CD4-positive, alpha-beta T cell treated with Interleukin-6 at 100 ng/mL for 8 hours (primary cell): Measurements from ENCODE around the gene GPX8.
A peak's percentile ranks its signal among the peaks of the same experiment; 100 is the strongest.

ENCODE experiments used
- DNase-seq: peaks from one replicate; pipeline ENCODE4 v3.0.0-alpha.2; 2020; ENCODE audit warnings: mixed read lengths, low spot score

Gene GPX8, protein sequence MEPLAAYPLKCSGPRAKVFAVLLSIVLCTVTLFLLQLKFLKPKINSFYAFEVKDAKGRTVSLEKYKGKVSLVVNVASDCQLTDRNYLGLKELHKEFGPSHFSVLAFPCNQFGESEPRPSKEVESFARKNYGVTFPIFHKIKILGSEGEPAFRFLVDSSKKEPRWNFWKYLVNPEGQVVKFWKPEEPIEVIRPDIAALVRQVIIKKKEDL

DNA sequence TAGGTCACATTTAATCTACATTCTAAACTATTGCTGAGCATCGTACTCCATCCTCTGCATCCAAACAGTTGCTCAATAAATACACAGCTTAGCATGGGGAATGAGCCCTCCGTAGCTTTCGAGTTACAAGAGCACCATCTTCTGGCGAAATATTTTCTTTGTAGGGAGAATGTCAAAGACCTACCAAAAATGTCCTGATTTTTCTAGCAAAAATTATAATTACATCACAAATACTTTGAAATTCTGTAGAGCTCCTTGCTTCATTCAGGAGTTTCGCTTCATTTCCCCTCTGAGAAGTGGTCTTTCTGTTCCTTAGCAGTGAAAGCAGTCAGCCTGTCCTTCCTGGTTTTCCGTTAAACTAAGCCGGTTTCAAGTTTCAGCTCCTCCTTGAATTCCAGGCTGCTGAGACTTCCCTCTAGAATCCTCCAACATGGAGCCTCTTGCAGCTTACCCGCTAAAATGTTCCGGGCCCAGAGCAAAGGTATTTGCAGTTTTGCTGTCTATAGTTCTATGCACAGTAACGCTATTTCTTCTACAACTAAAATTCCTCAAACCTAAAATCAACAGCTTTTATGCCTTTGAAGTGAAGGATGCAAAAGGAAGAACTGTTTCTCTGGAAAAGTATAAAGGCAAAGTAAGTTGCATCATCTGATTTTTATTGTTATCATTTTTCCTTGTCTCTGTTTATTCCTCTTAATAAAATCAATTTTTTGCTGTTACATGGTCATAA lies at the start of gene GPX8:
GPX8 (plus strand) TSS at position 409 of the 730 bp plus-strand sequence; CDS start at position 431, 22 bp downstream.
- peak; percentile 51 for DNase-seq

DNA sequence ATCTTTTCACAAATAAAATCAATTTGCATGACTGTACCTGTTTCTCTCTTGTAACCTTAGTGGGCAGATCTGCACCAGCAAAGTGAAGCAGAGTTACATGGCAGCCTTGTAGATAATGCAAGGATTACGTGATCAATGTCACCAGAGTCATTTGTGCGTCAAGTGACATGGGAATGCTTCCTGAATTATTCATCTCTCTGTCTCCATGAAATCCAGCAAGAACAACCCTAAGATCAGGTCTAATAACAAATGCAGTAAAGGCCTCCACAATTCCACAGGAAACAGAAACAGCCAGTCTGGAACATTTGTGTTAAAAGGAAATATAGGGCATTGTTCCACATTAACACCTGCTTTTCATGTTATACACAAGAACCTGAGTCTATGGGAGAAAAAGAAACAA lies 49.8 kb upstream of the GPX8 start:
- DNase-seq = no peak

DNA sequence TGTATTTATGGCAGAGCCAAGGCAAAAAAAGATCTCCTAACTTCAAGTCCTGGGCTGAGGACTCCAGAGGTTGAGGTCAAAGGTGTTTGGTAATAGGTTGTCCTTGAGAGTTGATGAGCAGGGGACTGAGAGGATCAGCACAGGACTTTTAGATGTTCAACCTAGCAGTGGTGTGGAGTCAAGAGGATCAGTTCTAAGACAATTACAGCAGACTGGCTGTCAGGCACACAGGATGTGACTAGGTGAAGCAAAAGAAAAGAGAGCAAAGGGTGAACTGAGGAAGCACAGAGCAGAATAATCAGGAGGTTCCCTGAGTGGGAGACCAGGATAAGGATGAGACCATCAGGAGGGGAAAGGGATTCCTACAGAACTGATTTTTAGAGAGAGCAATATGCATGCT lies 46.6 kb upstream of the GPX8 start:
- no peak for DNase-seq

- DNase-seq = no peak
Measured at GRCh38 chr5:55114061-55114460, 45.9 kb upstream of the GPX8 start.

- DNase-seq = no peak
Measured at GRCh38 chr5:55123365-55123764, 36.6 kb upstream of the GPX8 start.

DNA sequence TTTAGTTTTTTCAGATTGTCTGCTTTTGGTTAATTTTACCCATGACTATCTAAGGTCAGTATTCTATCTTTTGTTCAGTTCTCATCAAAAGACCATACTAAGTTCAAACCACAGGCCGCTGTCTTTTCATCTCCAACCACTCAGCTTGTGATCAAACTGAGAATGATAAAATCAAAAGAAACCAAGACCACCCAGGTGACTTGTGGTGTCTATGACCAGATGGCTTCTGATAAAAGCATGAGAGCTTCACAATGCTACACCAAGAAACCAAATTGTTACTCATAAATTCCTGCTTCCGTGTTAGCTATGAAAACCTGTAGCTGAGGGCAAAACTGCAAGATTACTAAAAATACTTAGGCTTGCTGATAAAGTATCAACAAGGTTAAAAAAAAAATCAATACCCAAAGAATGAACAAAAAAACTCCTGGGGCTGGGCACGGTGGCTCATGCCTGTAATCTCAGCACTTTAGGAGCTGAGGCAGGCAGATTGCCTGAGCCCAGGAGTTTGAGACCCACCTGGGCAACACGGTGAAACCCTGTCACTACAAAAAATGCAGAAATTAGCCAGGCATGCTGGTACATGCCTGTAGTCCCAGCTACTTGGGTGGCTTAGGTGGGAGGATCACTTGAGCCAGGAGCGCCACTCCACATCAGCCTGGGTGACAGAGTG lies 25.8 kb upstream of the GPX8 start:
- no peak for DNase-seq

DNA sequence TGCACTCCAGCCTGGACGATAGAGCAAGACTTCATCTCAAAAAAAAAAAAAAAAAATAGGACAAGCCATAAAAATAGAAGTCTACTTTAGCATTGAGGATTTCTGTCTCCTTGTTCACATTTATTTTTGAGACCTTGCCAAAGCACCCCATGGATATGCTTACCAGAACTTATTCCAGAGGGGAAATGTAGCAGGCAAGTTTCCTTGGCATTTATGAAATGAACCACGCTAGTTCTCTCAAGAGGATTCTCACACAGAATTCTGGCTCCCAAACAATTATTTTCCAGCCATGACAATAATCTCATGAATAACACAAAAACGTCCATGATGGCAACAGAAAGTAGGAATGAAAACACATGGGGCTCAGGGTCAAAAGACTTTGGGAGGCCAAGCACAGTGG lies 23.4 kb upstream of the GPX8 start:
- DNase-seq = no peak

GRCh38 chr5:55140908-55141665 lies 18.9 kb upstream of the GPX8 start:
- DNase-seq = no peak

- DNase-seq = peak; percentile 4
Measured at GRCh38 chr5:55141945-55142690, 17.9 kb upstream of the GPX8 start.

DNA sequence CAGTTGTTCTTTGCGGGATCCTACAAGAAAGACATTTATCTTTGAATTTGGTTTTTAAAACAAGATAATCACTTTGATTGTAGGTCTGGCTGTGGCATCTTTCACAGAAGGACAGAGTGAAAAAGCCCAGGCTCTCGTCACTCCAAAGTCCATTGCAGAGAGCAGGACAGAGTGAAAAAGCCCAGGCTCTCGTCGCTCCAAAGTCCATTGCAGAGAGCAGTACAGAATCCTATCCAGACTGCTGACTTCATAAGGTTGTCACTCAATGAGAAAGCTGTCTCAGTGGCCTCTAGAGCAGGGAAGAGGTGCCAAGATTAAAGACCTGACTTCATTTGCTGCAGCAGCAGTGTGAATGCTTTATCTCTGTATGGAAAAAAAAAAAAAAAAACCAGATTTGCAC lies 16.3 kb upstream of the GPX8 start:
- DNase-seq = no peak

DNA sequence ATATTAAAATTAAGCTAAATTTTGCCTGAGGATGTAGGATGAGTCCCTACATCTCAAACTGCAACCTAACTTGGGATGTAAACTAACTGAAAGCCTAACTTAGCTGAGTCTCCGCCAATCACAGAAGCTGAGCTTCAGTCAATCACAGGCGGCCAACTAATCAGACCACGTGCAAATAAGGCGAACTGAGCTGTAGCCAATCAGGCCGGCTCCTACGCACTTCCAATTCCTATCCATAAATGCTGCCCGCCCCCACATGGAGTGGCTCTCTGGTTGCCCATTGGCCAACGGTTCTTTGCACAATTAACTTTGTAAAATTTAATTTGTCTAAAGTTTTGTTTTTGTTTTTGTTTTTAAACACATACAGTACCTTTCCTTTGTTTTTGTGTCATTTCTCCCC lies 13.9 kb upstream of the GPX8 start:
- no peak for DNase-seq

- DNase-seq = peak; percentile 87
Measured at GRCh38 chr5:55146543-55147151, 13.3 kb upstream of the GPX8 start.

- DNase-seq = no peak
Measured at GRCh38 chr5:55149308-55149795, 10.6 kb upstream of the GPX8 start.

GRCh38 chr5:55151923-55152842 lies 7.8 kb upstream of the GPX8 start:
- no peak for DNase-seq

DNA sequence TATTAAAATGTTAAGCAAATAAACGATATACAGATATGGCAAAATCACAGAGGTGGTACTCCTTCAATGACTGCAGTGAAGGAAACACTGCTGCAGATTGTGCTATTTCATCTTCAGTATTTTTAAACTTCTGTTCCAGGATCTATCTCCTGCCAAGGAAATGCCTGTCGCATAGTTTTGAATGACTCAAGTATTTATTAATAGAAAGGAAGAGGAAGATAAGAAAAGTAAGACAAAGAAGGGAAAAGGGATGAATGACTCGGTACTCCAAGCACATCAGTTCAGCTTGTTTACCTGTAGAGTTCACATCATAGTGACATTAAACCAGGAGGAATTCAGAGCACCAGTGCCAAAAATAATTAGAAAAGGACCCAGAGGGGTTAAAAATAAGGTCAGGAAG lies 5.1 kb upstream of the GPX8 start:
- DNase-seq = no peak

- no peak for DNase-seq
Measured at GRCh38 chr5:55160493-55161209, 680 bp downstream of the GPX8 start.

GRCh38 chr5:55162666-55163065 lies 2.7 kb downstream of the GPX8 start:
- DNase-seq = no peak

DNA sequence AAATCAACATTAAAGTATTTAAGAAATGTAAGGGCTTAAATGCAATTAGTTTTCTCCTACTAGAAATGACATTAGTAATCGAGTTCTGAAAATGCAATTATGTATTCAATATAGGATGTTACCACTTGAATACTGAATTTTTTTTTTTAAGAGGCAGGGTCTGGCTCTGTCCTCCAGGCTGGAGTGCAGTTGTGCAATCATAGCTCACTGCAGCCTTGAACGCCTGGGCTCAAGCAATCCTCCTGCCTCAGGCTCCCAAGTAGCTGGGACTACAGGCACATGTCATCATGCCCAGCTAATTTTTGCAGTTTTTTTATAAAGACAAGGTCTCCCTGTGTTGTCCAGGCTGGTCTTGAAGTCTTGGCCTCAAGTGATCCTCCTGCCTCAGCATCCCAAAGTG lies 11.5 kb downstream of the GPX8 start:
- DNase-seq = no peak
